ENCODE results near the gene EDA2R. TPM values are rescaled to one million over a fixed set of nuclear protein-coding genes. Genes with fewer than 3 reads are reported as not detected.

The EDA2R gene
- total and polyA plus RNA-seq, 2 of the 8 experiments (the other 6 are each of a cell fraction or from before 2014, with no cell fraction given): 5.0 to 7.0 TPM

- Histone ChIP-seq H2BK5ac (ENCODE audit: low read depth, low read length) (no peak overlapping the region), H3K27me3 (replicated peaks in 1 of 4; ENCODE audit: control insufficient read depth in 3 of 4, extremely low read depth in 1 of 4, insufficient read depth in 3 of 4, low read length in 3 of 4) (no peaks in the 10 kb centered on the region), H2AFZ (ENCODE audit: low read length) (no peak overlapping the region), H4K5ac (ENCODE audit: insufficient read length, low read depth, low read length) (no peak overlapping the region), H2BK120ac (replicated peaks; ENCODE audit: low read depth, low read length) (no peak overlapping the region), H3K23me2 (ENCODE audit: low read depth, low read length) (no peaks in the 10 kb centered on the region), H3K4me3 (ENCODE audit: extremely low read depth in 1 of 4, insufficient read depth in 2 of 4, low read depth in 3 of 4, low read length in 4 of 4) (no peak overlapping the region), H3K79me2 (ENCODE audit: control insufficient read depth in 1 of 2, insufficient read depth in 2 of 2, low read length in 2 of 2) (no peaks in the 10 kb centered on the region), H3K27ac (ENCODE audit: low read depth, low read length) (no peak overlapping the region), H3K4me2 (ENCODE audit: insufficient read depth in 1 of 2, low read depth in 2 of 2, low read length in 2 of 2) (no peak overlapping the region), H4K20me1 (replicated peaks in 1 of 2; ENCODE audit: control insufficient read depth in 1 of 2, insufficient read depth in 2 of 2, low read length in 2 of 2) (no peaks in the 10 kb centered on the region), H3K36me3 (ENCODE audit: control insufficient read depth in 2 of 4, insufficient read depth in 4 of 4, low read length in 3 of 4) (no peaks in the 10 kb centered on the region), H3K79me1 (ENCODE audit: low read depth, low read length) (no peaks in the 10 kb centered on the region), H3K4ac (replicated peaks; ENCODE audit: insufficient read length, low read depth, low read length) (no peak overlapping the region), H2AK5ac (ENCODE audit: low read depth, low read length) (no peak overlapping the region), H3K14ac (ENCODE audit: insufficient read length) (no peak overlapping the region), H3K56ac (replicated peaks; ENCODE audit: insufficient read length, low read depth, low read length) (no peak overlapping the region), H4K8ac (ENCODE audit: extremely low read depth, insufficient read depth, low read length) (no peak overlapping the region), H3K23ac (ENCODE audit: insufficient read length) (no peak overlapping the region), H3K9me3 (ENCODE audit: insufficient read depth in 2 of 2, low read depth in 1 of 2, low read length in 1 of 2) (no peaks in the 10 kb centered on the region), H4K91ac (replicated peaks; ENCODE audit: insufficient read length, low read length) (no peak overlapping the region), H2BK12ac (ENCODE audit: low read depth, low read length) (no peak overlapping the region), H2BK20ac (ENCODE audit: low read length) (no peak overlapping the region), H3K18ac (ENCODE audit: extremely low read depth, low read length) (no peak overlapping the region), H3K4me1 (replicated peaks in 1 of 4; ENCODE audit: control insufficient read depth in 3 of 4, insufficient read depth in 4 of 4, low read length in 3 of 4) (no peaks in the 10 kb centered on the region), H2BK15ac (ENCODE audit: low read length) (no peak overlapping the region), H3K9ac (replicated peaks in 1 of 4; ENCODE audit: extremely low read depth in 1 of 4, low read depth in 3 of 4, low read length in 3 of 4) (no peak overlapping the region)
- ChIA-PET POLR2A (ENCODE audit: partially characterized antibody) (no interaction called here), CTCF (ENCODE audit: partially characterized antibody) (no interaction called here)
- no peak for TF ChIP-seq SIN3A (conservative IDR thresholded peaks at IDR 0.05 in 1 of 2, IDR thresholded peaks at IDR 0.05 in 1 of 2; ENCODE audit: low read depth in 1 of 2, low read length in 2 of 2)
- TF ChIP-seq SIRT6 (IDR thresholded peaks at IDR 0.05; ENCODE audit: low read length): no peak
- no peak for TF ChIP-seq RNF2 (IDR thresholded peaks at IDR 0.05; ENCODE audit: borderline replicate concordance, low read depth, low read length, missing control alignments, poor library complexity, severe bottlenecking)
- no peak for TF ChIP-seq BACH1 (IDR thresholded peaks at IDR 0.05; ENCODE audit: low read length)
- TF ChIP-seq BRCA1 (IDR thresholded peaks at IDR 0.05; ENCODE audit: low read depth, low read length): no peak
- no peak for TF ChIP-seq CHD2 (IDR thresholded peaks at IDR 0.05; ENCODE audit: low read length)
- no peak for TF ChIP-seq EZH2 (IDR thresholded peaks at IDR 0.05; ENCODE audit: low read depth, low read length, severe bottlenecking)
- no peak for TF ChIP-seq EGR1 (IDR thresholded peaks at IDR 0.05; ENCODE audit: borderline replicate concordance, low read depth, low read length)
- TF ChIP-seq E2F6 (IDR thresholded peaks at IDR 0.05): no peak
- no peak for TF ChIP-seq HDAC6 (IDR thresholded peaks at IDR 0.05; ENCODE audit: low read depth, low read length)
- no peak for TF ChIP-seq POLR2A (IDR thresholded peaks at IDR 0.05; ENCODE audit: control extremely low read depth in 1 of 2, low read depth in 2 of 2, low read length in 2 of 2)
- no peak for TF ChIP-seq TAF1 (IDR thresholded peaks at IDR 0.05; ENCODE audit: low read depth, low read length)
- WGBS, 2 experiments (ENCODE audit: extremely low coverage in 1 of 2, insufficient coverage in 1 of 2, insufficient read length in 1 of 2, insufficient replicate concordance in 2 of 2, low coverage in 1 of 2, low lambda C conversion rate in 2 of 2, missing lambda C conversion rate in 1 of 2): 78% methylated on average over 1 of the region's 1 CpG; no CpG with 5 or more reads in 1 of the 2 experiments
- FAIRE-seq (no peak), DNase-seq (ENCODE audit: low read depth in 1 of 2, low spot score in 2 of 2) (no peak)
Measured at GRCh38 chrX:66672106-66672505, 33.2 kb upstream of the EDA2R start.

Measured in H1 (cell line).